Epithelial cell of proximal tubule (primary cell): ENCODE results near the gene PON3. TPM values are rescaled to one million over a fixed set of nuclear protein-coding genes. Genes with fewer than 3 reads are reported as not detected.
A peak's percentile ranks its signal among the peaks of the same experiment; 100 is the strongest.

ENCODE experiments used
- DNase-seq: peaks from one replicate; pipeline ENCODE4 v3.0.0-alpha.2; 2011; ENCODE audit warnings: low read depth
- H3K4me3 ChIP-seq: 2 replicates; pipeline ENCODE4 v1.5.1; 2011; ENCODE audit warnings: low read depth, mild to moderate bottlenecking, low read length
- total RNA-seq: library from RNA; depleted of rRNA; stranded (reverse); fragments of >200 nt; gene quantifications from 2 replicates; pipeline ENCODE4 v1.2.3, GENCODE V29; 2015
- TF ChIP-seq, protein P1 (sequence below): conservative IDR thresholded peaks from 2 replicates; pipeline ENCODE4 v1.5.1; 2012; ENCODE audit warnings: low read depth, mild to moderate bottlenecking, low read length

Gene PON3
- not detected in 2 replicates for total RNA-seq

- no peak within 1 kb of the TSS for H3K4me3 ChIP-seq
- no peak for DNase-seq
- TF ChIP-seq, protein P1, sequence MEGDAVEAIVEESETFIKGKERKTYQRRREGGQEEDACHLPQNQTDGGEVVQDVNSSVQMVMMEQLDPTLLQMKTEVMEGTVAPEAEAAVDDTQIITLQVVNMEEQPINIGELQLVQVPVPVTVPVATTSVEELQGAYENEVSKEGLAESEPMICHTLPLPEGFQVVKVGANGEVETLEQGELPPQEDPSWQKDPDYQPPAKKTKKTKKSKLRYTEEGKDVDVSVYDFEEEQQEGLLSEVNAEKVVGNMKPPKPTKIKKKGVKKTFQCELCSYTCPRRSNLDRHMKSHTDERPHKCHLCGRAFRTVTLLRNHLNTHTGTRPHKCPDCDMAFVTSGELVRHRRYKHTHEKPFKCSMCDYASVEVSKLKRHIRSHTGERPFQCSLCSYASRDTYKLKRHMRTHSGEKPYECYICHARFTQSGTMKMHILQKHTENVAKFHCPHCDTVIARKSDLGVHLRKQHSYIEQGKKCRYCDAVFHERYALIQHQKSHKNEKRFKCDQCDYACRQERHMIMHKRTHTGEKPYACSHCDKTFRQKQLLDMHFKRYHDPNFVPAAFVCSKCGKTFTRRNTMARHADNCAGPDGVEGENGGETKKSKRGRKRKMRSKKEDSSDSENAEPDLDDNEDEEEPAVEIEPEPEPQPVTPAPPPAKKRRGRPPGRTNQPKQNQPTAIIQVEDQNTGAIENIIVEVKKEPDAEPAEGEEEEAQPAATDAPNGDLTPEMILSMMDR, result no peak
Observed at GRCh38 chr7:95396136-95397032, at the start of gene PON3. PON3 (minus strand) TSS chr7:95396375; CDS start chr7:95396350, 25 bp downstream.

DNA sequence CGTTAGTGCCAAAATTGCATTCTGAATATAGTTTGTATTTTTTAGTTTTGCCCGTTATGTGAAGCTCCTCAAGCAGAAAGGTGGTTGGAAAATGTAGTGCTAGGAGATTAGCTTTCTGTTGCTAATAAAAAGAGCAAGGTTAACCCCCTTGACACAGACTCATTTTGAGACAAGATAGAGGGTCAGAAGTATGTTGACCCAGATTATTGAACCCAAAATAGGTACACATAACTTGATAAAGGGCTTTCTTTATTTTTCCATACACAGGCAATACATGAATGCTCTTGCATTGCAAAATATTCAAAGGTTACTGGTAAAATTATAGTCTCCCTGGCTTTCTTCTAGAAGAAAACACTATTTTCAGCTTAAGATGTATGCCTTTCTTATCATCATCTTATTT lies 48.6 kb upstream of the PON3 start:
- no peak overlapping the region for H3K4me3 ChIP-seq
- TF ChIP-seq, protein P1, result no peak
- DNase-seq, result no peak

- no peak overlapping the region for H3K4me3 ChIP-seq
- TF ChIP-seq, protein P1, result no peak
- peak; percentile 97 for DNase-seq
Observed at GRCh38 chr7:95441042-95441823, 45.1 kb upstream of the PON3 start.

- DNase-seq, result no peak
- H3K4me3 ChIP-seq, result no peak overlapping the region
- TF ChIP-seq, protein P1, result no peak
Observed at GRCh38 chr7:95440394-95441038, 44.3 kb upstream of the PON3 start.

- DNase-seq, result no peak
- TF ChIP-seq, protein P1, result no peak
- H3K4me3 ChIP-seq, result no peak overlapping the region
Observed at GRCh38 chr7:95436407-95436806, 40.2 kb upstream of the PON3 start.

- peak overlapping the region; percentile 66 for H3K4me3 ChIP-seq
- TF ChIP-seq, protein P1, result no peak
- DNase-seq, result no peak
Observed at GRCh38 chr7:95435422-95435780, 39.2 kb upstream of the PON3 start.
